ENCODE data around the gene VWA8.

VWA8 gene

GRCh38 chr13:41680900-41681299 is 280.0 kb downstream of the VWA8 start:
- TF ChIP-seq Cebpa-rat (IDR thresholded peaks at IDR 0.05), result no peak
- Histone ChIP-seq H3K4me2 (no peak overlapping the region), H3K27me3 (no peaks in the 10 kb centered on the region), H3K9me3 (replicated peaks in 1 of 11) (no peaks in the 10 kb centered on the region), H3K36me3 (peaks cover 0 to 43% (median 12%) of the 10 kb centered on the region in 11 experiments; a peak in 10 of 22 replicates), H3K27ac (no peak overlapping the region), H4K20me1 (no peaks in the 10 kb centered on the region), H3K4me3 (no peak overlapping the region), H3K9ac (no peak overlapping the region), H3K4me1 (no peaks in the 10 kb centered on the region)

GRCh38 chr13:41678848-41679247 is 282.1 kb downstream of the VWA8 start:
- no peak for TF ChIP-seq Cebpa-rat (IDR thresholded peaks at IDR 0.05)
- Histone ChIP-seq H3K4me2 (no peak overlapping the region), H3K4me3 (no peak overlapping the region), H3K27ac (no peak overlapping the region), H3K36me3 (peaks cover 0 to 28% (median 6%) of the 10 kb centered on the region in 11 experiments; a peak in 10 of 22 replicates), H4K20me1 (no peaks in the 10 kb centered on the region), H3K27me3 (no peaks in the 10 kb centered on the region), H3K9me3 (replicated peaks in 1 of 11) (no peaks in the 10 kb centered on the region), H3K4me1 (no peaks in the 10 kb centered on the region), H3K9ac (no peak overlapping the region)

GRCh38 chr13:41678249-41678648 is 282.7 kb downstream of the VWA8 start:
- peaks cover 0 to 22% (median 6%) of the 10 kb centered on the region in 11 experiments; a peak in 6 of 22 replicates for H3K36me3 ChIP-seq
- H3K4me2 ChIP-seq, result no peak overlapping the region
- TF ChIP-seq Cebpa-rat (IDR thresholded peaks at IDR 0.05), result no peak
- H3K27me3 ChIP-seq, result no peaks in the 10 kb centered on the region
- no peaks in the 10 kb centered on the region for H4K20me1 ChIP-seq
- H3K9me3 ChIP-seq (replicated peaks in 1 of 11), result no peaks in the 10 kb centered on the region
- H3K27ac ChIP-seq, result no peak overlapping the region
- H3K9ac ChIP-seq, result no peak overlapping the region
- no peaks in the 10 kb centered on the region for H3K4me1 ChIP-seq
- H3K4me3 ChIP-seq, result no peak overlapping the region

- Histone ChIP-seq H3K9ac (no peak overlapping the region), H3K27ac (no peak overlapping the region), H3K4me3 (no peak overlapping the region), H4K20me1 (no peaks in the 10 kb centered on the region), H3K36me3 (peaks cover 0 to 5% (median 0%) of the 10 kb centered on the region in 11 experiments; a peak in 1 of 22 replicates), H3K9me3 (replicated peaks in 1 of 11) (no peaks in the 10 kb centered on the region), H3K4me1 (no peaks in the 10 kb centered on the region; a peak in 1 of 20 replicates), H3K27me3 (no peaks in the 10 kb centered on the region), H3K4me2 (no peak overlapping the region)
- no peak for TF ChIP-seq Cebpa-rat (IDR thresholded peaks at IDR 0.05)
Measured at GRCh38 chr13:41675306-41675705, 285.6 kb downstream of the VWA8 start.

- H3K27ac ChIP-seq, result no peak overlapping the region
- no peak for TF ChIP-seq Cebpa-rat (IDR thresholded peaks at IDR 0.05)
- H3K4me3 ChIP-seq, result no peak overlapping the region
- no peak overlapping the region for H3K9ac ChIP-seq
- no peaks in the 10 kb centered on the region for H4K20me1 ChIP-seq
- H3K9me3 ChIP-seq (replicated peaks in 1 of 11), result no peaks in the 10 kb centered on the region
- no peak overlapping the region for H3K4me2 ChIP-seq
- H3K4me1 ChIP-seq, result no peaks in the 10 kb centered on the region; a peak in 1 of 20 replicates
- H3K36me3 ChIP-seq, result peaks cover 0 to 5% (median 0%) of the 10 kb centered on the region in 11 experiments; a peak in 1 of 22 replicates
- no peaks in the 10 kb centered on the region for H3K27me3 ChIP-seq
Measured at GRCh38 chr13:41674246-41674645, 286.7 kb downstream of the VWA8 start.

- no peak overlapping the region for H3K9ac ChIP-seq
- no peak overlapping the region for H3K4me3 ChIP-seq
- H3K27me3 ChIP-seq, result no peaks in the 10 kb centered on the region
- H3K4me1 ChIP-seq, result no peaks in the 10 kb centered on the region; a peak in 1 of 20 replicates
- peaks cover 0 to 5% (median 0%) of the 10 kb centered on the region in 11 experiments; a peak in 1 of 22 replicates for H3K36me3 ChIP-seq
- H3K9me3 ChIP-seq (replicated peaks in 1 of 11), result no peaks in the 10 kb centered on the region
- no peaks in the 10 kb centered on the region for H4K20me1 ChIP-seq
- H3K4me2 ChIP-seq, result no peak overlapping the region
- H3K27ac ChIP-seq, result no peak overlapping the region
- no peak for TF ChIP-seq Cebpa-rat (IDR thresholded peaks at IDR 0.05)
Measured at GRCh38 chr13:41673640-41674039, 287.3 kb downstream of the VWA8 start.

GRCh38 chr13:41670873-41671443 is 290.0 kb downstream of the VWA8 start:
- H3K9ac ChIP-seq, result no peak overlapping the region
- no peaks in the 10 kb centered on the region for H4K20me1 ChIP-seq
- H3K27ac ChIP-seq, result no peak overlapping the region
- no peaks in the 10 kb centered on the region for H3K27me3 ChIP-seq
- no peak overlapping the region for H3K4me3 ChIP-seq
- H3K4me1 ChIP-seq, result no peaks in the 10 kb centered on the region; a peak in 1 of 20 replicates
- no peak overlapping the region for H3K4me2 ChIP-seq
- H3K36me3 ChIP-seq, result peaks cover 0 to 5% (median 0%) of the 10 kb centered on the region in 11 experiments; a peak in 1 of 22 replicates
- H3K9me3 ChIP-seq (replicated peaks in 1 of 11), result no peaks in the 10 kb centered on the region
- TF ChIP-seq Cebpa-rat (IDR thresholded peaks at IDR 0.05), result no peak

GRCh38 chr13:41668130-41668757 is 292.7 kb downstream of the VWA8 start:
- Histone ChIP-seq H3K9ac (no peak overlapping the region), H3K9me3 (replicated peaks in 1 of 11) (no peaks in the 10 kb centered on the region), H3K27me3 (no peaks in the 10 kb centered on the region), H3K4me3 (no peak overlapping the region), H3K36me3 (peaks cover 0 to 4% (median 0%) of the 10 kb centered on the region in 11 experiments; a peak in 1 of 22 replicates), H3K27ac (no peak overlapping the region), H3K4me1 (no peaks in the 10 kb centered on the region; a peak in 1 of 20 replicates), H3K4me2 (no peak overlapping the region), H4K20me1 (no peaks in the 10 kb centered on the region)
- TF ChIP-seq Cebpa-rat (IDR thresholded peaks at IDR 0.05), result no peak

- Histone ChIP-seq H3K4me1 (no peaks in the 10 kb centered on the region; a peak in 1 of 20 replicates), H3K27ac (no peak overlapping the region), H3K4me2 (no peak overlapping the region), H3K4me3 (no peak overlapping the region), H4K20me1 (no peaks in the 10 kb centered on the region), H3K36me3 (peaks cover 0 to 5% (median 0%) of the 10 kb centered on the region in 11 experiments; a peak in 1 of 22 replicates), H3K9ac (no peak overlapping the region), H3K27me3 (no peaks in the 10 kb centered on the region), H3K9me3 (replicated peaks in 1 of 11) (no peaks in the 10 kb centered on the region)
- no peak for TF ChIP-seq Cebpa-rat (IDR thresholded peaks at IDR 0.05)
Measured at GRCh38 chr13:41666644-41667043, 294.3 kb downstream of the VWA8 start.
